Endothelial cell of umbilical vein (primary cell): ENCODE results near the gene RNU2-63P. TPM values are rescaled to one million over a fixed set of nuclear protein-coding genes. Genes with fewer than 3 reads are reported as not detected.

ENCODE experiments used
- BruUV-seq: library from RNA; stranded (reverse); fragments of 400-500 nt; replicated peaks from 2 replicates; lab custom pipeline; 2021; lab: Mats Ljungman, UMichigan
- CTCF ChIA-PET: fragments of 300-600, 350-600 bp; sonication (Branson Sonifier 250); formaldehyde crosslinking; loops from one replicate; lab custom pipeline; 2021; ENCODE audit warnings: antibody characterized with exemption, inconsistent platforms; lab: Charles Lee
- POLR2A ChIA-PET: fragments of 300-600, 350-600 bp; sonication (Branson Sonifier 250); formaldehyde crosslinking; loops from one replicate; lab custom pipeline; 2021; ENCODE audit warnings: antibody characterized with exemption, inconsistent platforms; lab: Charles Lee
- DNase-seq: peaks from one replicate; pipeline ENCODE4 v3.0.0-alpha.2; 2011; ENCODE audit warnings: low read depth, low spot score
- FAIRE-seq: peaks from 2 replicates; lab custom pipeline; 2011; peaks lifted over from hg19 to GRCh38; lab: Jason Lieb, UNC
- H2AFZ ChIP-seq: 2 replicates; pipeline ENCODE4 v1.6.0; 2012; ENCODE audit warnings: low read depth, low read length, control low read depth, inconsistent platforms
- H3K27ac ChIP-seq: 2 replicates; pipeline ENCODE4 v1.5.1; 2011; ENCODE audit warnings: low read depth, mild to moderate bottlenecking, control low read depth, low read length, moderate library complexity; ENCODE audit not compliant: insufficient read depth
- H3K27me3 ChIP-seq, 2 experiments: 2 replicates each; pipeline versions ENCODE4 v1.6.0 to v1.6.1; 2011; ENCODE audit warnings: low read length in 2 of 2, mixed read lengths in 1 of 2; ENCODE audit not compliant: control insufficient read depth in 2 of 2, insufficient read depth in 2 of 2
- H3K36me3 ChIP-seq, 2 experiments: 2 replicates in 1 of 2; 3 replicates in 1 of 2; pipeline ENCODE4 v1.5.1; 2011; ENCODE audit warnings: low read length in 2 of 2, mild to moderate bottlenecking in 1 of 2, moderate library complexity in 1 of 2; ENCODE audit not compliant: control insufficient read depth in 2 of 2, insufficient read depth in 2 of 2; ENCODE audit errors: extremely low read depth in 1 of 2
- H3K4me1 ChIP-seq: 3 replicates; pipeline ENCODE4 v1.5.1; 2011; ENCODE audit warnings: mild to moderate bottlenecking, low read length; ENCODE audit not compliant: control insufficient read depth, insufficient read depth; ENCODE audit errors: extremely low read depth
- H3K4me2 ChIP-seq: 2 replicates; pipeline ENCODE4 v1.6.1; 2011; ENCODE audit warnings: low read length, control low read depth, mixed read lengths; ENCODE audit not compliant: insufficient read depth
- H3K4me3 ChIP-seq, 3 experiments: fragments of 200-600 bp in 1 of 3; sonication (generic), shearing (Covaris generic) in 1 of 3; replicated peaks in 1 of 3; 2 replicates each; pipeline ENCODE4 v1.5.1; 2011 to 2016; ENCODE audit warnings: control low read depth in 3 of 3, low read length in 3 of 3, mild to moderate bottlenecking in 2 of 3, inconsistent platforms in 1 of 3, low read depth in 1 of 3, moderate library complexity in 1 of 3; ENCODE audit not compliant: insufficient read depth in 1 of 3
- H3K79me2 ChIP-seq: 2 replicates; pipeline ENCODE4 v1.6.0; 2012; ENCODE audit warnings: low read length, inconsistent platforms; ENCODE audit not compliant: control insufficient read depth, insufficient read depth
- H3K9ac ChIP-seq: replicated peaks from 2 replicates; pipeline ENCODE3; 2011; ENCODE audit warnings: low read length, control low read depth; ENCODE audit not compliant: insufficient read depth; ENCODE audit errors: extremely low read depth
- H3K9me1 ChIP-seq: replicated peaks from 3 replicates; pipeline ENCODE4 v1.6.0; 2011; ENCODE audit warnings: mild to moderate bottlenecking, low read length; ENCODE audit not compliant: control insufficient read depth, insufficient read depth; ENCODE audit errors: extremely low read depth
- H3K9me3 ChIP-seq: replicated peaks from 2 replicates; pipeline ENCODE4 v1.5.1; 2012; ENCODE audit warnings: low read length, inconsistent platforms; ENCODE audit not compliant: control insufficient read depth, insufficient read depth
- H4K20me1 ChIP-seq: replicated peaks from 2 replicates; pipeline ENCODE3; 2011; ENCODE audit warnings: mild to moderate bottlenecking, low read length; ENCODE audit not compliant: control insufficient read depth, insufficient read depth; ENCODE audit errors: extremely low read depth
- CTCF ChIP-seq, 2 donors: IDR thresholded peaks; 1 replicate in 1 of 2; 2 replicates in 1 of 2; pipeline ENCODE4 v1.5.1; 2011; ENCODE audit warnings: low read length in 2 of 2, mild to moderate bottlenecking in 2 of 2, moderate library complexity in 2 of 2, control low read depth in 1 of 2, inconsistent platforms in 1 of 2, low read depth in 1 of 2; ENCODE audit not compliant: insufficient read depth in 1 of 2; ENCODE audit errors: extremely low read depth in 1 of 2
- EZH2 ChIP-seq: IDR thresholded peaks from 2 replicates; pipeline ENCODE4 v1.6.1; 2012; ENCODE audit warnings: borderline replicate concordance, low read depth, mild to moderate bottlenecking, moderate library complexity, low read length, inconsistent platforms; ENCODE audit not compliant: severe bottlenecking
- FOS ChIP-seq: IDR thresholded peaks from 2 replicates; pipeline ENCODE4 v1.6.1; 2011; ENCODE audit warnings: mild to moderate bottlenecking, low read length, moderate library complexity, borderline replicate concordance; ENCODE audit not compliant: insufficient read depth
- GATA2 ChIP-seq: IDR thresholded peaks from 2 replicates; pipeline ENCODE4 v1.7.0; 2011; ENCODE audit warnings: low read depth, mild to moderate bottlenecking, moderate library complexity, mixed read lengths, low read length; ENCODE audit not compliant: insufficient read length, insufficient read depth
- JUN ChIP-seq: IDR thresholded peaks from 2 replicates; pipeline ENCODE4 v1.6.1; 2011; ENCODE audit warnings: borderline replicate concordance, low read depth; ENCODE audit not compliant: insufficient read length, insufficient read depth
- MAX ChIP-seq: IDR thresholded peaks from 2 replicates; pipeline ENCODE4 v1.6.1; 2011; ENCODE audit not compliant: insufficient read depth, insufficient read length
- MYC ChIP-seq: IDR thresholded peaks from one replicate; pipeline ENCODE4 v1.6.1; 2011; ENCODE audit warnings: mild to moderate bottlenecking, low read depth, low read length
- POLR2A ChIP-seq: IDR thresholded peaks from 2 replicates; pipeline ENCODE4 v1.6.1; 2012; ENCODE audit warnings: low read depth, mild to moderate bottlenecking, control low read depth, low read length
- POLR2AphosphoS5 ChIP-seq: IDR thresholded peaks from 2 replicates; pipeline ENCODE4 v1.6.1; 2012; ENCODE audit warnings: low read depth, mild to moderate bottlenecking, control low read depth, low read length, moderate library complexity; ENCODE audit not compliant: insufficient read depth
- dilution Hi-C: fragments of 300-500 bp; cut with MboI; formaldehyde crosslinking; loops from one replicate; pipeline ENCODE4 v1.15.0; 2019; ENCODE audit warnings: low sequenced_read_pairs; ENCODE audit not compliant: extremely low pct_ligation_motif_present
- intact Hi-C: fragments of 100-400 bp; cut with micrococcal nuclease; formaldehyde crosslinking; loops from one replicate; pipeline ENCODE4 v1.10.0; 2022
- polyA plus RNA-seq, 4 experiments: library from polyadenylated mRNA; depleted of rRNA in 3 of 4; stranded (reverse) in 3 of 4; unstranded in 1 of 4; fragments of >200 nt; gene quantifications; 2 replicates each; pipeline versions ENCODE4 v1.2.1 to v1.2.3, GENCODE V29; 2011 to 2012; ENCODE audit warnings: missing spikeins in 1 of 4
- total RNA-seq: library from RNA; stranded (reverse); gene quantifications from 2 replicates; pipeline ENCODE4 v1.2.3, GENCODE V29; 2021

The RNU2-63P gene
- total and polyA plus RNA-seq, 2 donors (not counting 3 experiments of a cell fraction or from before 2014, with no cell fraction given), result not detected

- CTCF ChIA-PET, result interaction anchor here (1.0 kb wide), 1 partner anchor 107 kb away, joined by 3 read pairs; no protein-coding TSS in a partner anchor
- DNase-seq, result peak; percentile 34
- Histone ChIP-seq H2AFZ (no peak overlapping the region), H3K27ac (no peak overlapping the region), H3K4me3 (peak overlapping the region in 1 of 3 experiments; percentile 12), H3K9ac (no peak overlapping the region), H3K36me3 (no peaks in the 10 kb centered on the region), H3K9me1 (no peaks in the 10 kb centered on the region), H3K27me3 (no peaks in the 10 kb centered on the region), H3K4me2 (peak overlapping the region; percentile 99), H3K79me2 (peaks cover 30% of the 10 kb centered on the region), H4K20me1 (no peaks in the 10 kb centered on the region), H3K9me3 (no peaks in the 10 kb centered on the region), H3K4me1 (peaks cover 22% of the 10 kb centered on the region)
- dilution Hi-C loops (no loop called here), intact Hi-C loops (no loop called here)
- no peak for TF ChIP-seq CTCF (IDR thresholded peaks at IDR 0.05; ENCODE audit: extremely low read depth in 1 of 2, insufficient read depth in 1 of 2, low read depth in 1 of 2, low read length in 2 of 2)
- no peak for TF ChIP-seq JUN
- no peak for TF ChIP-seq EZH2
- TF ChIP-seq POLR2A, result no peak
- TF ChIP-seq GATA2, result no peak
- no peak for TF ChIP-seq FOS
- TF ChIP-seq MAX, result no peak
- no peak for TF ChIP-seq MYC
- TF ChIP-seq POLR2AphosphoS5, result no peak
- BruUV-seq, result no TSS peak
- FAIRE-seq, result no peak
- POLR2A ChIA-PET, result no interaction called here
These were observed 36.9 kb upstream of the RNU2-63P start for GRCh38 chr2:88053296-88053695.
